PC-3 (cell line): ENCODE measurements around the gene DLGAP4. TPM values are rescaled to one million over a fixed set of nuclear protein-coding genes. Genes with fewer than 3 reads are reported as not detected.

Source experiments
- ATAC-seq: fragments of 200-7000 bp; cut with Tn5 transposase; 2 replicates; pipeline ENCODE4 v1.9.1; 2020; ENCODE audit warnings: mild to moderate bottlenecking, moderate library complexity
- BruUV-seq: library from RNA; stranded (reverse); fragments of 400-500 nt; replicated peaks from 2 replicates; lab custom pipeline; 2021; lab: Mats Ljungman, UMichigan
- CTCF ChIA-PET: fragments of 300-600 bp; sonication (Branson Sonifier 250); formaldehyde crosslinking; loops from one replicate; lab custom pipeline; 2022; ENCODE audit warnings: antibody characterized with exemption; lab: Charles Lee
- POLR2A ChIA-PET: fragments of 300-600 bp; sonication (Branson Sonifier 250); formaldehyde crosslinking; loops from one replicate; lab custom pipeline; 2022; ENCODE audit warnings: antibody characterized with exemption; ENCODE audit not compliant: unreplicated experiment; lab: Charles Lee
- DNase-seq: peaks from one replicate; pipeline ENCODE4 v3.0.0-alpha.2; 2015
- H2AFZ ChIP-seq: fragments of 300-600 bp; sonication (generic); 2 replicates; pipeline ENCODE4 v1.6.0; 2016; ENCODE audit warnings: antibody characterized with exemption, low read length
- H3F3A ChIP-seq: fragments of 300-600 bp; sonication (generic); one replicate; pipeline ENCODE4 v1.6.0; 2017; ENCODE audit warnings: antibody characterized with exemption, low read length, control low read depth, mild to moderate bottlenecking; ENCODE audit not compliant: unreplicated experiment
- H3K27ac ChIP-seq: fragments of 300-600 bp; sonication (generic); 2 replicates; pipeline ENCODE4 v1.5.1; 2016; ENCODE audit warnings: mild to moderate bottlenecking, low read length
- H3K27me3 ChIP-seq: fragments of 300-600 bp; sonication (generic); 2 replicates; pipeline ENCODE4 v1.6.1; 2016; ENCODE audit warnings: low read length, mixed read lengths
- H3K36me3 ChIP-seq: fragments of 300-600 bp; sonication (generic); 2 replicates; pipeline ENCODE4 v1.6.1; 2016; ENCODE audit warnings: low read depth, mixed run types, low read length, mixed read lengths
- H3K4me1 ChIP-seq: fragments of 300-600 bp; sonication (generic); 2 replicates; pipeline ENCODE4 v1.5.1; 2016; ENCODE audit warnings: low read length; ENCODE audit not compliant: insufficient read depth
- H3K4me2 ChIP-seq: fragments of 300-600 bp; sonication (generic); 2 replicates; pipeline ENCODE4 v1.6.0; 2016; ENCODE audit warnings: low read length
- H3K4me3 ChIP-seq: fragments of 300-600 bp; sonication (generic); 2 replicates; pipeline ENCODE4 v1.5.1; 2016; ENCODE audit warnings: mild to moderate bottlenecking, low read length, mixed read lengths
- H3K79me2 ChIP-seq: fragments of 300-600 bp; sonication (generic); 2 replicates; pipeline ENCODE4 v1.6.1; 2017; ENCODE audit warnings: low read length, mixed read lengths
- H3K9ac ChIP-seq: fragments of 300-600 bp; sonication (generic); 2 replicates; pipeline ENCODE4 v1.6.0; 2016; ENCODE audit warnings: mild to moderate bottlenecking, low read length
- H3K9me2 ChIP-seq: fragments of 300-600 bp; sonication (generic); replicated peaks from 2 replicates; pipeline ENCODE4 v1.6.1; 2016; ENCODE audit warnings: mixed run types, low read length, mixed read lengths
- H3K9me3 ChIP-seq: fragments of 300-600 bp; sonication (generic); 2 replicates; pipeline ENCODE4 v1.6.1; 2016; ENCODE audit warnings: low read length, mixed read lengths
- H4K20me1 ChIP-seq: fragments of 300-600 bp; sonication (generic); 2 replicates; pipeline ENCODE4 v1.6.1; 2016; ENCODE audit warnings: low read length, mixed read lengths
- EZH2 ChIP-seq: fragments of 300-600 bp; sonication (generic); IDR thresholded peaks from one replicate; pipeline ENCODE4 v1.6.1; 2017; ENCODE audit warnings: antibody characterized with exemption, mild to moderate bottlenecking, low read length; ENCODE audit not compliant: unreplicated experiment
- EZH2phosphoT487 ChIP-seq: fragments of 300-600 bp; sonication (generic); IDR thresholded peaks from 2 replicates; pipeline ENCODE4 v1.6.1; 2018; ENCODE audit warnings: mild to moderate bottlenecking, antibody characterized with exemption, low read length, borderline replicate concordance
- intact Hi-C: fragments of 100-400 bp; cut with micrococcal nuclease; formaldehyde crosslinking; loops from 2 replicates; pipeline ENCODE4 v1.9.0; 2023
- total RNA-seq: library from RNA; depleted of rRNA; stranded (reverse); fragments of >200 nt; gene quantifications from 2 replicates; pipeline ENCODE4 v1.2.3, GENCODE V29; 2014
- TF ChIP-seq, protein P1 (sequence below): fragments of 300-600 bp; sonication (generic); conservative IDR thresholded peaks from 2 replicates; pipeline ENCODE4 v1.5.1; 2017; ENCODE audit warnings: antibody characterized with exemption, low read depth, mild to moderate bottlenecking, low read length

The DLGAP4 gene
- total RNA-seq, 1 experiment from 2014 or later = 21.0 TPM

DNA sequence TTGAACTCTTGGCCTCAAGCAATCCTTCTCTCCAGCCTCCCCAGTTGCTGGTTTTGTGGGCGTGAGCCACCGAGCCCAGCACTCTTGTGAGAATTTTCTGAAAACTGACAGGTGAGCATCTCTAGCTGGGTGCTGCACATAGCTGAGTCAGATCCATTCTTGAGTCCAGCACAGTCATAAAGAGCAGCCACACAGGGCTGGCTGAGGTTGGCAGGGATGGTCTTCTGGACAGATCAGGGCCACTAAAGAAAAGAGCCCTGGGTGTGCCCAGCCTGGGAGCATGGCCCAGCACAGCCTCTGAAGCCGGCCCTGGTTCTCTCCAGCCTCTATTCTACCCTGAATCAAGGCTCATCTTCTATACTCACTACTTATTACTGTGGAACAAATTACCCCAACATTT is 11.5 kb downstream of the DLGAP4 start:
- Histone ChIP-seq H3K27ac (no peak overlapping the region), H2AFZ (no peak overlapping the region), H4K20me1 (no peaks in the 10 kb centered on the region), H3F3A (no peaks in the 10 kb centered on the region), H3K4me3 (no peak overlapping the region), H3K79me2 (no peaks in the 10 kb centered on the region), H3K9ac (no peak overlapping the region), H3K36me3 (no peaks in the 10 kb centered on the region), H3K4me2 (no peak overlapping the region), H3K9me3 (no peaks in the 10 kb centered on the region), H3K27me3 (peaks cover 5% of the 10 kb centered on the region), H3K4me1 (no peaks in the 10 kb centered on the region), H3K9me2 (no peaks in the 10 kb centered on the region)
- DNase-seq (no peak), ATAC-seq (no peak)
- no TSS peak for BruUV-seq
- intact Hi-C loops = no loop called here
- ChIA-PET CTCF (interaction anchor here (0.6 kb wide), 2 partner anchors 82 to 343 kb away, joined by 5 to 6 read pairs; no protein-coding TSS in a partner anchor), POLR2A (no interaction called here)
- TF ChIP-seq EZH2phosphoT487 = no peak
- no peak for TF ChIP-seq EZH2
- TF ChIP-seq, protein P1, sequence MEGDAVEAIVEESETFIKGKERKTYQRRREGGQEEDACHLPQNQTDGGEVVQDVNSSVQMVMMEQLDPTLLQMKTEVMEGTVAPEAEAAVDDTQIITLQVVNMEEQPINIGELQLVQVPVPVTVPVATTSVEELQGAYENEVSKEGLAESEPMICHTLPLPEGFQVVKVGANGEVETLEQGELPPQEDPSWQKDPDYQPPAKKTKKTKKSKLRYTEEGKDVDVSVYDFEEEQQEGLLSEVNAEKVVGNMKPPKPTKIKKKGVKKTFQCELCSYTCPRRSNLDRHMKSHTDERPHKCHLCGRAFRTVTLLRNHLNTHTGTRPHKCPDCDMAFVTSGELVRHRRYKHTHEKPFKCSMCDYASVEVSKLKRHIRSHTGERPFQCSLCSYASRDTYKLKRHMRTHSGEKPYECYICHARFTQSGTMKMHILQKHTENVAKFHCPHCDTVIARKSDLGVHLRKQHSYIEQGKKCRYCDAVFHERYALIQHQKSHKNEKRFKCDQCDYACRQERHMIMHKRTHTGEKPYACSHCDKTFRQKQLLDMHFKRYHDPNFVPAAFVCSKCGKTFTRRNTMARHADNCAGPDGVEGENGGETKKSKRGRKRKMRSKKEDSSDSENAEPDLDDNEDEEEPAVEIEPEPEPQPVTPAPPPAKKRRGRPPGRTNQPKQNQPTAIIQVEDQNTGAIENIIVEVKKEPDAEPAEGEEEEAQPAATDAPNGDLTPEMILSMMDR = no peak

DNA sequence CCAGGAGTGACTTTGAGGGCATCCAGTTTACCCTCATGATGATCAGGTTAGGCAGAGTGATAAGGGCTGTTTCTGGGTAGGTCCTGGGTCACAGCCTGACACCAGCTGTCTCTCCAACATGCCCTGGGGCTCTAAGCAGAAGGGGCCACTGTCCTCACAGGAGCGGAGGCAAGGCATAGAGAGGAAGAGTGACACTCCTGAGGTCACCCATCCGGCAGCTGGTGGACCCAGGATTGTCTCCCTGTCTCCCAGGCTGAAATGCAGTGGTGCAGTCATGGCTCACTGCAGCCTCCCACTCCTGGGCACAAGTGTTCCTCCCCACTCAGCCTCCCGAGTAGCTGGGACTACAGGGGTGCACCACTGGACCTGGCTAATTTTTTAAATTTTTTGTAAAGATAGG is 12.0 kb downstream of the DLGAP4 start:
- no peaks in the 10 kb centered on the region for H3K9me3 ChIP-seq
- ATAC-seq = no peak
- no peak overlapping the region for H3K4me2 ChIP-seq
- no TSS peak for BruUV-seq
- H3K36me3 ChIP-seq = no peaks in the 10 kb centered on the region
- H3K4me3 ChIP-seq = no peak overlapping the region
- no peak overlapping the region for H3K27ac ChIP-seq
- POLR2A ChIA-PET = no interaction called here
- CTCF ChIA-PET = interaction anchor here (0.6 kb wide), 1 partner anchor 81 kb away, joined by 5 read pairs; no protein-coding TSS in a partner anchor
- no peak overlapping the region for H3K9ac ChIP-seq
- no peaks in the 10 kb centered on the region for H3F3A ChIP-seq
- H2AFZ ChIP-seq = no peak overlapping the region
- peaks cover 5% of the 10 kb centered on the region for H3K27me3 ChIP-seq
- no peak for DNase-seq
- intact Hi-C loops = no loop called here
- no peaks in the 10 kb centered on the region for H4K20me1 ChIP-seq
- TF ChIP-seq EZH2 (no peak), EZH2phosphoT487 (no peak)
- TF ChIP-seq, protein P1 = no peak
- H3K9me2 ChIP-seq = no peaks in the 10 kb centered on the region
- H3K4me1 ChIP-seq = no peaks in the 10 kb centered on the region
- no peaks in the 10 kb centered on the region for H3K79me2 ChIP-seq

- Histone ChIP-seq H3K27ac (no peak overlapping the region), H3K27me3 (peaks cover 7% of the 10 kb centered on the region), H3K4me3 (no peak overlapping the region), H3K9me3 (no peaks in the 10 kb centered on the region), H2AFZ (no peak overlapping the region), H3K4me1 (no peaks in the 10 kb centered on the region), H3K36me3 (no peaks in the 10 kb centered on the region), H3K9ac (no peak overlapping the region), H3K79me2 (no peaks in the 10 kb centered on the region), H3K9me2 (no peaks in the 10 kb centered on the region), H3K4me2 (no peak overlapping the region), H4K20me1 (no peaks in the 10 kb centered on the region), H3F3A (no peaks in the 10 kb centered on the region)
- DNase-seq (no peak), ATAC-seq (no peak)
- no TSS peak for BruUV-seq
- POLR2A ChIA-PET = no interaction called here
- TF ChIP-seq, protein P1 = no peak
- TF ChIP-seq EZH2phosphoT487 (no peak), EZH2 (no peak)
- CTCF ChIA-PET = no interaction called here
- intact Hi-C loops = no loop called here
Measured at GRCh38 chr20:36319356-36320260, 13.5 kb downstream of the DLGAP4 start.
